Kidney (tissue), 14 donors: ENCODE results near the gene CRYBB2. TPM values are rescaled to one million over a fixed set of nuclear protein-coding genes. Genes with fewer than 3 reads are reported as not detected.
"Not testable (repeated sequence)": the region's sequence is repeated elsewhere in the genome, so short reads cannot be mapped to it uniquely, and the experiment has no call there.

ENCODE experiments used
- DNase-seq, 5 donors: peaks; one replicate each; pipeline ENCODE4 v3.0.0-alpha.2; 2013 to 2020
- FAIRE-seq: peaks from 2 replicates; lab custom pipeline; 2012; peaks lifted over from hg19 to GRCh38; lab: Jason Lieb, UNC
- H3K27ac ChIP-seq, 2 donors: one replicate each; pipeline ENCODE4 v1.7.0; 2013; ENCODE audit warnings: low read depth in 2 of 2, low read length in 2 of 2, inconsistent platforms in 1 of 2
- H3K27me3 ChIP-seq: one replicate; pipeline ENCODE4 v1.7.1; 2013; ENCODE audit warnings: low read length, inconsistent platforms; ENCODE audit not compliant: control insufficient read depth, insufficient read depth
- H3K36me3 ChIP-seq, 3 donors: one replicate each; pipeline versions ENCODE4 v1.7.0 to v1.7.1; 2013; ENCODE audit warnings: low read length in 3 of 3, control low read depth in 1 of 3, inconsistent platforms in 1 of 3; ENCODE audit not compliant: insufficient read depth in 3 of 3, control insufficient read depth in 2 of 3
- H3K4me1 ChIP-seq, 3 donors: one replicate each; pipeline versions ENCODE4 v1.7.0 to v1.7.1; 2013; ENCODE audit warnings: low read length in 3 of 3, inconsistent platforms in 1 of 3, low read depth in 1 of 3; ENCODE audit not compliant: control insufficient read depth in 2 of 3, insufficient read depth in 2 of 3
- H3K4me3 ChIP-seq, 3 donors: one replicate each; pipeline versions ENCODE4 v1.7.0 to v1.8.1; 2013; ENCODE audit warnings: low read length in 3 of 3, control low read depth in 1 of 3, inconsistent platforms in 1 of 3
- H3K9ac ChIP-seq, 3 donors: one replicate each; pipeline versions ENCODE4 v1.7.0 to v1.7.1; 2013; ENCODE audit warnings: low read length in 3 of 3, control low read depth in 1 of 3, inconsistent platforms in 1 of 3
- H3K9me3 ChIP-seq, 3 donors: one replicate each; pipeline versions ENCODE4 v1.7.0 to v1.7.1; 2013; ENCODE audit warnings: low read length in 3 of 3, control low read depth in 1 of 3, inconsistent platforms in 1 of 3; ENCODE audit not compliant: control insufficient read depth in 2 of 3, insufficient read depth in 1 of 3
- intact Hi-C: fragments of 100-400 bp; cut with DNase I; formaldehyde crosslinking; loops from one replicate; pipeline ENCODE4 v1.11.1; 2022
- polyA plus RNA-seq: library from polyadenylated mRNA; stranded (reverse); fragments of 350-450 nt; fragmentation: Illumina TruSeq; extraction: RNeasy Lipid Tissue Mini Kit (QIAGEN cat#74804); gene quantifications from one replicate; pipeline ENCODE4 v1.2.3, GENCODE V29; 2014; ENCODE audit warnings: low read depth, low replicate concordance; ENCODE audit not compliant: insufficient read depth
- total RNA-seq: library from RNA; stranded (reverse); fragmentation: NEBNext Ultra II Directional; extraction: Animal tissue kit (Norgen Biotek cat#: 25700); gene quantifications from one replicate; pipeline ENCODE4 v1.2.1, GENCODE V29; 2021
- TF ChIP-seq, protein P1 (sequence below): IDR thresholded peaks from 3 replicates; pipeline ENCODE4 v1.5.1; 2012; ENCODE audit warnings: mild to moderate bottlenecking, moderate library complexity, borderline replicate concordance; ENCODE audit not compliant: insufficient read depth; ENCODE audit errors: extremely low read depth
- donor health status: control.
- donor health status: control.
- donor health status: control.
- donor health status: control.
- donor health status: control.
- donor health status: DM: yes; HTN: yes; CAD: no.
- donor health status: Normal renal cell carcinoma (clear cell type).

Gene CRYBB2
- total and polyA plus RNA-seq, 2 donors from 2014 or later, result 0.67 TPM; not detected in 1

DNA sequence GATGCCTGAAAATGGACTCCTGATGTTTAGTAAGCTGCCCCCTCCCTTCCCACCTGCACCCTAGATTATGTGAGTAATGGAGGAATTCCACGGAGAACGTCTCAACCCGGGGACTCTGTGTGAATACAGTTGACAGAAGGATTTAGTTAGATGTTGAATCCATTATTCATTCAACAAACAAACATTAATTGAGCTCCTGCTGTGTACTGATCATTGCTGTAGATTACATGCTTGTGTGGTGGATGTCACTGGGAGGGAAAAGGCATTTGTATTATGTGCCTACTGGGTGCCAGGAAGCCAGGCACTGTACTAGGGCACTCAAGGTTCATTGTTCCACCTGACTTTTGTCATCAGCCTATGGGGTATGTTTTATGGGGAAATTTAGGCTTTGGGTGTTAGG lies 42.6 kb upstream of the CRYBB2 start:
- Histone ChIP-seq H3K27ac (no peak overlapping the region), H3K4me1 (no peaks in the 10 kb centered on the region), H3K27me3 (no peaks in the 10 kb centered on the region), H3K36me3 (peaks cover 0 to 48% (median 28%) of the 10 kb centered on the region in 3 donors), H3K9ac (no peak overlapping the region), H3K9me3 (no peaks in the 10 kb centered on the region), H3K4me3 (no peak overlapping the region)
- FAIRE-seq (no peak), DNase-seq (no peak)
- TF ChIP-seq, protein P1, sequence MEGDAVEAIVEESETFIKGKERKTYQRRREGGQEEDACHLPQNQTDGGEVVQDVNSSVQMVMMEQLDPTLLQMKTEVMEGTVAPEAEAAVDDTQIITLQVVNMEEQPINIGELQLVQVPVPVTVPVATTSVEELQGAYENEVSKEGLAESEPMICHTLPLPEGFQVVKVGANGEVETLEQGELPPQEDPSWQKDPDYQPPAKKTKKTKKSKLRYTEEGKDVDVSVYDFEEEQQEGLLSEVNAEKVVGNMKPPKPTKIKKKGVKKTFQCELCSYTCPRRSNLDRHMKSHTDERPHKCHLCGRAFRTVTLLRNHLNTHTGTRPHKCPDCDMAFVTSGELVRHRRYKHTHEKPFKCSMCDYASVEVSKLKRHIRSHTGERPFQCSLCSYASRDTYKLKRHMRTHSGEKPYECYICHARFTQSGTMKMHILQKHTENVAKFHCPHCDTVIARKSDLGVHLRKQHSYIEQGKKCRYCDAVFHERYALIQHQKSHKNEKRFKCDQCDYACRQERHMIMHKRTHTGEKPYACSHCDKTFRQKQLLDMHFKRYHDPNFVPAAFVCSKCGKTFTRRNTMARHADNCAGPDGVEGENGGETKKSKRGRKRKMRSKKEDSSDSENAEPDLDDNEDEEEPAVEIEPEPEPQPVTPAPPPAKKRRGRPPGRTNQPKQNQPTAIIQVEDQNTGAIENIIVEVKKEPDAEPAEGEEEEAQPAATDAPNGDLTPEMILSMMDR, result no peak
- intact Hi-C loops, result no loop called here

DNA sequence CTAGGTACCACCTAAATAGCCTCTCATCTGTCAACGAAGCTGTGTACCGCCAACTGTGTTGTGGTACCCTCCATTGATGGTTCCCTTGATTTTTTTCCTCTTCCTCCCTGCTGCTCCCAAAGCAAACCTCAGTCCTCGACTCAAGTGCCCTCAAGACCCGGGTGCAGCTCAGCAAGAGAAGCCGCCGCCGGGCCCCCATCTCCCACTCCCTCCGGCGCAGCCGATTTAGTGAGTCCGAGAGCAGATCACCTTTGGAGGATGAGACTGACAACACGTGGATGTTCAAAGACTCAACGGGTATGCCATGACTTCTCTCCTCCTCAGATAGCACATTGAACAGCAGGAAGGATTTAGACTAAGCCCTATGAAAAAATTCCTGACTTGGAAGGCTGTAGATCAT lies 42.2 kb upstream of the CRYBB2 start:
- DNase-seq (no peak), FAIRE-seq (no peak)
- no peaks in the 10 kb centered on the region for H3K27me3 ChIP-seq

GRCh38 chr22:25177895-25178294 lies 41.5 kb upstream of the CRYBB2 start:
- Histone ChIP-seq H3K9ac (no peak overlapping the region), H3K9me3 (no peaks in the 10 kb centered on the region), H3K27me3 (no peaks in the 10 kb centered on the region), H3K27ac (no peak overlapping the region), H3K4me1 (no peaks in the 10 kb centered on the region), H3K4me3 (no peak overlapping the region), H3K36me3 (peaks cover 0 to 40% (median 28%) of the 10 kb centered on the region in 3 donors)
- FAIRE-seq (no peak), DNase-seq (no peak)
- TF ChIP-seq, protein P1, result no peak
- intact Hi-C loops, result no loop called here

More for the DNA sequence above, 42.2 kb upstream of the CRYBB2 start:
- Histone ChIP-seq H3K27ac (no peak overlapping the region), H3K4me3 (no peak overlapping the region), H3K9me3 (no peaks in the 10 kb centered on the region), H3K36me3 (peaks cover 0 to 46% (median 28%) of the 10 kb centered on the region in 3 donors), H3K9ac (no peak overlapping the region), H3K4me1 (no peaks in the 10 kb centered on the region)
- TF ChIP-seq, protein P1, result no peak
- intact Hi-C loops, result no loop called here

DNA sequence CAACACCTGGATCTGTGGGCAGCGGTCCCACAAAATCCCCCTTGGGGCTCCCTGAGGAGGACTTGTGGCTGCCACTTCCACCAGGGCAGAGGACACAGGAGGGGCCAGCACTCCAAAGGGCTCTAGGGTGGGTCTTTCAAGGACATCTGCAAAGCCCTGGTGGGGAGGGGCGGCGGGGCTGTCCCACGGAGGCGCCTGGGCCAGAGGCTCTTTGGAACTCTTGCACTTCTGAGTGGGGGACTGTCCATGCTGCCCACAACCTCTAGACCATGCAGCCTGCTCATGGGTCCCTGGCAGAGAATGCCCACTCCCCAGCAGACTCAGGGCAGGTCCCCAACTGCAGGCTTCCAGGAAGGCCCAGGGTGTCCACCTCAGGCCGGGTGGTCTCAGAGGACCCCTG lies 41.1 kb upstream of the CRYBB2 start:
- H3K4me1 ChIP-seq, FAIRE-seq, H3K27me3 ChIP-seq, H3K4me3 ChIP-seq, H3K27ac ChIP-seq, intact Hi-C loops, H3K9me3 ChIP-seq, H3K9ac ChIP-seq, DNase-seq: not testable (repeated sequence)
- H3K36me3 ChIP-seq, result peaks cover 0 to 40% (median 28%) of the 10 kb centered on the region in 3 donors

- H3K4me1 ChIP-seq, H3K9ac ChIP-seq, H3K27ac ChIP-seq, FAIRE-seq, H3K4me3 ChIP-seq, H3K9me3 ChIP-seq, H3K27me3 ChIP-seq, intact Hi-C loops: not testable (repeated sequence)
- H3K36me3 ChIP-seq, result peaks cover 0 to 37% (median 26%) of the 10 kb centered on the region in 3 donors
- DNase-seq, result peak in 4 of 5 donors; percentile 57 to 68 (median 62)
Observed at GRCh38 chr22:25178869-25179631, 40.4 kb upstream of the CRYBB2 start.
